ENCODE results near the gene NPR2. TPM values are rescaled to one million over a fixed set of nuclear protein-coding genes. Genes with fewer than 3 reads are reported as not detected.

NPR2 gene
- polyA plus RNA-seq, 1 donor (not counting 4 experiments of a cell fraction or from before 2014, with no cell fraction given): 5.0 TPM

- FAIRE-seq (no peak), DNase-seq (ENCODE audit: low read depth, low spot score) (no peak)
- dilution Hi-C loops (cut with MboI; ENCODE audit: extremely low pct_ligation_motif_present, low sequenced_read_pairs): no loop called here
- no peak for TF ChIP-seq EZH2 (IDR thresholded peaks at IDR 0.05; ENCODE audit: low read length)
- no peak for TF ChIP-seq CTCF (optimal IDR thresholded peaks at IDR 0.05 in 1 of 3, IDR thresholded peaks at IDR 0.05 in 1 of 3, conservative IDR thresholded peaks at IDR 0.05 in 1 of 3; ENCODE audit: extremely low read depth in 1 of 3, insufficient read depth in 2 of 3, low read length in 3 of 3)
- Histone ChIP-seq H2AFZ (ENCODE audit: control insufficient read depth, low read length) (no peak overlapping the region), H3K79me2 (ENCODE audit: control insufficient read depth, insufficient read depth, low read length) (peaks cover 34% of the 10 kb centered on the region), H3K4me2 (ENCODE audit: control insufficient read depth, extremely low read depth, insufficient read depth, low read depth, low read length) (no peak overlapping the region), H3K4me3 (ENCODE audit: control insufficient read depth in 2 of 3, extremely low read depth in 1 of 3, insufficient read depth in 2 of 3, low read depth in 1 of 3, low read length in 3 of 3) (no peak overlapping the region), H3K9me1 (ENCODE audit: control insufficient read depth, extremely low read depth, insufficient read depth, low read length) (peaks cover 3% of the 10 kb centered on the region), H3K27ac (ENCODE audit: control insufficient read depth, insufficient read depth, low read length) (no peak overlapping the region), H3K9me3 (ENCODE audit: control insufficient read depth, low read depth, low read length) (no peaks in the 10 kb centered on the region), H4K20me1 (ENCODE audit: control insufficient read depth, extremely low read depth, insufficient read depth, low read length) (peaks cover 5% of the 10 kb centered on the region), H3K27me3 (ENCODE audit: control insufficient read depth, extremely low read depth, insufficient read depth, low read length) (no peaks in the 10 kb centered on the region), H3K9ac (ENCODE audit: control insufficient read depth, extremely low read depth, insufficient read depth, low read length) (no peak overlapping the region), H3K36me3 (ENCODE audit: control insufficient read depth in 2 of 2, extremely low read depth in 1 of 2, insufficient read depth in 2 of 2, low read length in 2 of 2) (peaks cover 29 to 44% of the 10 kb centered on the region in 2 experiments), H3K4me1 (ENCODE audit: control insufficient read depth, extremely low read depth, insufficient read depth, low read length) (peaks cover 17% of the 10 kb centered on the region)
Observed at GRCh38 chr9:35743452-35743851, 47.9 kb upstream of the NPR2 start.

- peaks cover 5% of the 10 kb centered on the region for H4K20me1 ChIP-seq (ENCODE audit: control insufficient read depth, extremely low read depth, insufficient read depth, low read length)
- dilution Hi-C loops (cut with MboI; ENCODE audit: extremely low pct_ligation_motif_present, low sequenced_read_pairs): no loop called here
Observed at GRCh38 chr9:35743880-35744518, 47.4 kb upstream of the NPR2 start.

More at GRCh38 chr9:35743880-35744518, 47.4 kb upstream of the NPR2 start:
- DNase-seq (ENCODE audit: low read depth, low spot score) (no peak), FAIRE-seq (no peak)
- no peak overlapping the region for H2AFZ ChIP-seq (ENCODE audit: control insufficient read depth, low read length)
- no peak overlapping the region for H3K27ac ChIP-seq (ENCODE audit: control insufficient read depth, insufficient read depth, low read length)
- peaks cover 3% of the 10 kb centered on the region for H3K9me1 ChIP-seq (ENCODE audit: control insufficient read depth, extremely low read depth, insufficient read depth, low read length)
- peaks cover 17% of the 10 kb centered on the region for H3K4me1 ChIP-seq (ENCODE audit: control insufficient read depth, extremely low read depth, insufficient read depth, low read length)
- H3K4me3 ChIP-seq (ENCODE audit: control insufficient read depth in 2 of 3, extremely low read depth in 1 of 3, insufficient read depth in 2 of 3, low read depth in 1 of 3, low read length in 3 of 3): no peak overlapping the region
- peaks cover 38% of the 10 kb centered on the region for H3K79me2 ChIP-seq (ENCODE audit: control insufficient read depth, insufficient read depth, low read length)
- no peak overlapping the region for H3K9ac ChIP-seq (ENCODE audit: control insufficient read depth, extremely low read depth, insufficient read depth, low read length)
- H3K4me2 ChIP-seq (ENCODE audit: control insufficient read depth, extremely low read depth, insufficient read depth, low read depth, low read length): no peak overlapping the region
- TF ChIP-seq EZH2 (IDR thresholded peaks at IDR 0.05; ENCODE audit: low read length) (no peak), CTCF (optimal IDR thresholded peaks at IDR 0.05 in 1 of 3, IDR thresholded peaks at IDR 0.05 in 1 of 3, conservative IDR thresholded peaks at IDR 0.05 in 1 of 3; ENCODE audit: extremely low read depth in 1 of 3, insufficient read depth in 2 of 3, low read length in 3 of 3) (no peak)
- H3K9me3 ChIP-seq (ENCODE audit: control insufficient read depth, low read depth, low read length): no peaks in the 10 kb centered on the region
- H3K27me3 ChIP-seq (ENCODE audit: control insufficient read depth, extremely low read depth, insufficient read depth, low read length): no peaks in the 10 kb centered on the region
- H3K36me3 ChIP-seq (ENCODE audit: control insufficient read depth in 2 of 2, extremely low read depth in 1 of 2, insufficient read depth in 2 of 2, low read length in 2 of 2): peaks cover 24 to 39% of the 10 kb centered on the region in 2 experiments

Measured in keratinocyte (primary cell).